HG02759 (cell line): Measurements from ENCODE around the gene PLEKHM3.
"Not testable (repeated sequence)": the region's sequence is repeated elsewhere in the genome, so short reads cannot be mapped to it uniquely, and the experiment has no call there.

Source experiments
- ATAC-seq: cut with Tn5 transposase; IDR thresholded peaks from one replicate; pipeline ENCODE4 v1.9.1; 2021; ENCODE audit warnings: mild to moderate bottlenecking, moderate library complexity; ENCODE audit not compliant: unreplicated experiment

Gene PLEKHM3

GRCh38 chr2:207929923-207930322 is 95.4 kb downstream of the PLEKHM3 start:
- ATAC-seq: no peak

GRCh38 chr2:207928079-207928478 is 97.2 kb downstream of the PLEKHM3 start:
- no peak for ATAC-seq

- ATAC-seq: no peak
These were observed 98.4 kb downstream of the PLEKHM3 start for GRCh38 chr2:207926989-207927300.

- no peak for ATAC-seq
These were observed 99.0 kb downstream of the PLEKHM3 start for GRCh38 chr2:207926133-207926988.

- no peak for ATAC-seq
These were observed 99.7 kb downstream of the PLEKHM3 start for GRCh38 chr2:207925601-207926000.

GRCh38 chr2:207921606-207922005 is 103.7 kb downstream of the PLEKHM3 start:
- ATAC-seq: no peak

- no peak for ATAC-seq
These were observed 104.6 kb downstream of the PLEKHM3 start for GRCh38 chr2:207920721-207921120.

GRCh38 chr2:207920321-207920720 is 105.0 kb downstream of the PLEKHM3 start:
- ATAC-seq: no peak

- no peak for ATAC-seq
These were observed 106.0 kb downstream of the PLEKHM3 start for GRCh38 chr2:207919164-207919919.

GRCh38 chr2:207914716-207915115 is 110.6 kb downstream of the PLEKHM3 start:
- no peak for ATAC-seq

GRCh38 chr2:207913772-207914358 is 111.5 kb downstream of the PLEKHM3 start:
- ATAC-seq: no peak

- no peak for ATAC-seq
These were observed 113.5 kb downstream of the PLEKHM3 start for GRCh38 chr2:207911856-207912255.

GRCh38 chr2:207911215-207911614 is 114.1 kb downstream of the PLEKHM3 start:
- ATAC-seq: no peak

- not testable (repeated sequence) for ATAC-seq
These were observed 118.8 kb downstream of the PLEKHM3 start for GRCh38 chr2:207906495-207906894.

GRCh38 chr2:207905546-207905945 is 119.8 kb downstream of the PLEKHM3 start:
- ATAC-seq: no peak

- no peak for ATAC-seq
These were observed 122.1 kb downstream of the PLEKHM3 start for GRCh38 chr2:207903236-207903635.

- ATAC-seq: no peak
These were observed 122.5 kb downstream of the PLEKHM3 start for GRCh38 chr2:207902821-207903220.

GRCh38 chr2:207901829-207902228 is 123.5 kb downstream of the PLEKHM3 start:
- ATAC-seq: no peak

- ATAC-seq: no peak
These were observed 123.9 kb downstream of the PLEKHM3 start for GRCh38 chr2:207901401-207901800.

- ATAC-seq: no peak
These were observed 127.0 kb downstream of the PLEKHM3 start for GRCh38 chr2:207898354-207898695.

- ATAC-seq: no peak
These were observed 127.6 kb downstream of the PLEKHM3 start for GRCh38 chr2:207897541-207898353.
